ENCODE results near the gene DAAM1. TPM values are rescaled to one million over a fixed set of nuclear protein-coding genes. Genes with fewer than 3 reads are reported as not detected.

Gene DAAM1
- total RNA-seq, 1 donor, result 19.5 TPM

DNA sequence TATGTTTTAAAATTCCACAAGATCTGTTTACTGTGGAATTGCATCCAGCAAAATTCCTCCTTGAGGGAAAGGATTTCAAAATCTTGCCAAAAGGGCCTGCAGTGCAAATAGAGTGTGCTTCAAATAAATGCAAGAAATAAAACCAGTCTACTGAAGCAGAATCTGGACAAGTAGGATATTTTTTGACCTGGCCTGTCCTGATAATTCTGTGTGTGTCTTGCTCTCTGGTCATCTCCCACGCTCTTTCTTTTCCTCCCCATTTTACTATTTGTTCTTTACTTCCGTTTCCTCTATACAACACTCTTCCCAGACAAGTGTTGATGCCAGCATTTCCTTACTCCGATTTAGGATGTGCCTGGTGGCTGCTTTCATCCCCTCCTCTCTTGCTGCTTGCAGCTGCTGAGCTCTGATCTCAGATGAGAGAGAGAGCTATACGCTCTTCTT is 160.8 kb downstream of the DAAM1 start:
- peaks cover 12% of the 10 kb centered on the region for H3K36me3 ChIP-seq (ENCODE audit: insufficient read depth, low read length)
- H3K4me3 ChIP-seq (ENCODE audit: insufficient read depth, low read length), result no peak overlapping the region
- no peaks in the 10 kb centered on the region for H4K20me1 ChIP-seq (ENCODE audit: insufficient read depth, low read length)
- DNase-seq (ENCODE audit: insufficient read length, low spot score, missing footprints), result no peak
- H3K9me3 ChIP-seq (ENCODE audit: low read depth, low read length), result no peaks in the 10 kb centered on the region
- H3K27me3 ChIP-seq (ENCODE audit: insufficient read depth, low read length), result no peaks in the 10 kb centered on the region
- no peaks in the 10 kb centered on the region for H3K79me2 ChIP-seq (ENCODE audit: insufficient read depth, low read length)
- TF ChIP-seq, protein P1, sequence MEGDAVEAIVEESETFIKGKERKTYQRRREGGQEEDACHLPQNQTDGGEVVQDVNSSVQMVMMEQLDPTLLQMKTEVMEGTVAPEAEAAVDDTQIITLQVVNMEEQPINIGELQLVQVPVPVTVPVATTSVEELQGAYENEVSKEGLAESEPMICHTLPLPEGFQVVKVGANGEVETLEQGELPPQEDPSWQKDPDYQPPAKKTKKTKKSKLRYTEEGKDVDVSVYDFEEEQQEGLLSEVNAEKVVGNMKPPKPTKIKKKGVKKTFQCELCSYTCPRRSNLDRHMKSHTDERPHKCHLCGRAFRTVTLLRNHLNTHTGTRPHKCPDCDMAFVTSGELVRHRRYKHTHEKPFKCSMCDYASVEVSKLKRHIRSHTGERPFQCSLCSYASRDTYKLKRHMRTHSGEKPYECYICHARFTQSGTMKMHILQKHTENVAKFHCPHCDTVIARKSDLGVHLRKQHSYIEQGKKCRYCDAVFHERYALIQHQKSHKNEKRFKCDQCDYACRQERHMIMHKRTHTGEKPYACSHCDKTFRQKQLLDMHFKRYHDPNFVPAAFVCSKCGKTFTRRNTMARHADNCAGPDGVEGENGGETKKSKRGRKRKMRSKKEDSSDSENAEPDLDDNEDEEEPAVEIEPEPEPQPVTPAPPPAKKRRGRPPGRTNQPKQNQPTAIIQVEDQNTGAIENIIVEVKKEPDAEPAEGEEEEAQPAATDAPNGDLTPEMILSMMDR (IDR thresholded peaks at IDR 0.05; ENCODE audit: extremely low read depth, low read depth, low read length), result no peak
- H3K4me2 ChIP-seq (ENCODE audit: insufficient read depth, low read length), result no peak overlapping the region
- peaks cover 11% of the 10 kb centered on the region for H3K4me1 ChIP-seq (ENCODE audit: insufficient read depth, low read length)
- no peak overlapping the region for H2AFZ ChIP-seq (ENCODE audit: low read length)
- H3K27ac ChIP-seq (ENCODE audit: low read depth, low read length), result no peak overlapping the region

DNA sequence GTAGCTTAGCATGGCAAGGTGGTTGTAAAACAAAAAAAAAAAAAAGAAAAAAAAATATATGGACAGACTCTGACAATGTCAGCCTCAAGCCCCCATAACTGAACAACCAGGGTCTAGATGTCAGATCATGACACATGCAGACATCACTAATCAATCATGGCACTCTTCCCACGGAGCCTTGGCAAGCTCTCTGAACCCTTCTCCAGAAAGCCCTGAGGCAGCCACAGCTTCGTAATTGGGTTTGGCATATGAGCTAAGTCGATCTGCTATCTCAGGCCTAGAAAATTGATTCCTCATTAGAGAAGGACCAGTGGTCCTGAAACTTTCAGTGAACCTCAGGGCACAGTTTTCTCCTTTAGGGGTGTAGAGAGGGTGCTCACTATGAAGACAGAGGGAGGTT is 164.5 kb downstream of the DAAM1 start:
- Histone ChIP-seq H2AFZ (ENCODE audit: low read length) (no peak overlapping the region), H3K9me3 (ENCODE audit: low read depth, low read length) (no peaks in the 10 kb centered on the region), H3K4me2 (ENCODE audit: insufficient read depth, low read length) (no peak overlapping the region), H3K36me3 (ENCODE audit: insufficient read depth, low read length) (peaks cover 26% of the 10 kb centered on the region), H3K4me3 (ENCODE audit: insufficient read depth, low read length) (no peak overlapping the region), H3K27ac (ENCODE audit: low read depth, low read length) (no peak overlapping the region), H3K4me1 (ENCODE audit: insufficient read depth, low read length) (peaks cover 7% of the 10 kb centered on the region), H3K27me3 (ENCODE audit: insufficient read depth, low read length) (no peaks in the 10 kb centered on the region), H4K20me1 (ENCODE audit: insufficient read depth, low read length) (no peaks in the 10 kb centered on the region), H3K79me2 (ENCODE audit: insufficient read depth, low read length) (no peaks in the 10 kb centered on the region)
- TF ChIP-seq, protein P1 (IDR thresholded peaks at IDR 0.05; ENCODE audit: extremely low read depth, low read depth, low read length), result no peak
- DNase-seq (ENCODE audit: insufficient read length, low spot score, missing footprints), result peak; percentile 30

- Histone ChIP-seq H3K79me2 (ENCODE audit: insufficient read depth, low read length) (no peaks in the 10 kb centered on the region), H3K4me2 (ENCODE audit: insufficient read depth, low read length) (no peak overlapping the region), H2AFZ (ENCODE audit: low read length) (no peak overlapping the region), H3K9me3 (ENCODE audit: low read depth, low read length) (no peaks in the 10 kb centered on the region), H3K27me3 (ENCODE audit: insufficient read depth, low read length) (no peaks in the 10 kb centered on the region), H3K27ac (ENCODE audit: low read depth, low read length) (no peak overlapping the region), H3K4me1 (ENCODE audit: insufficient read depth, low read length) (peaks cover 13% of the 10 kb centered on the region), H3K4me3 (ENCODE audit: insufficient read depth, low read length) (no peak overlapping the region), H4K20me1 (ENCODE audit: insufficient read depth, low read length) (no peaks in the 10 kb centered on the region), H3K36me3 (ENCODE audit: insufficient read depth, low read length) (peaks cover 24% of the 10 kb centered on the region)
- no peak for DNase-seq (ENCODE audit: insufficient read length, low spot score, missing footprints)
- TF ChIP-seq, protein P1 (IDR thresholded peaks at IDR 0.05; ENCODE audit: extremely low read depth, low read depth, low read length), result no peak
Measured at GRCh38 chr14:59354666-59355065, 166.2 kb downstream of the DAAM1 start.

- H3K79me2 ChIP-seq (ENCODE audit: insufficient read depth, low read length), result no peaks in the 10 kb centered on the region
- H3K4me2 ChIP-seq (ENCODE audit: insufficient read depth, low read length), result no peak overlapping the region
- H3K9me3 ChIP-seq (ENCODE audit: low read depth, low read length), result no peaks in the 10 kb centered on the region
- H3K27me3 ChIP-seq (ENCODE audit: insufficient read depth, low read length), result no peaks in the 10 kb centered on the region
- H3K4me1 ChIP-seq (ENCODE audit: insufficient read depth, low read length), result peaks cover 13% of the 10 kb centered on the region
- H2AFZ ChIP-seq (ENCODE audit: low read length), result no peak overlapping the region
- DNase-seq (ENCODE audit: insufficient read length, low spot score, missing footprints), result no peak
- TF ChIP-seq, protein P1 (IDR thresholded peaks at IDR 0.05; ENCODE audit: extremely low read depth, low read depth, low read length), result no peak
- H3K27ac ChIP-seq (ENCODE audit: low read depth, low read length), result no peak overlapping the region
- H3K36me3 ChIP-seq (ENCODE audit: insufficient read depth, low read length), result peaks cover 24% of the 10 kb centered on the region
- H3K4me3 ChIP-seq (ENCODE audit: insufficient read depth, low read length), result no peak overlapping the region
- no peaks in the 10 kb centered on the region for H4K20me1 ChIP-seq (ENCODE audit: insufficient read depth, low read length)
Measured at GRCh38 chr14:59355091-59355490, 166.6 kb downstream of the DAAM1 start.

All from osteoblast (primary cell).